ENCODE data around the gene TMEM106C.

Gene TMEM106C

GRCh38 chr12:47993491-47993890 is 30.1 kb downstream of the TMEM106C start:
- DNase-seq (ENCODE audit: low spot score) (no peak), FAIRE-seq (no peak)

GRCh38 chr12:47995981-47996401 is 32.6 kb downstream of the TMEM106C start:
- DNase-seq (ENCODE audit: low spot score) = no peak
- FAIRE-seq = no peak

- no peak for DNase-seq (ENCODE audit: low spot score)
- no peak for FAIRE-seq
These were observed 33.9 kb downstream of the TMEM106C start for GRCh38 chr12:47997321-47997720.

- no peak for DNase-seq (ENCODE audit: low spot score)
These were observed 36.4 kb downstream of the TMEM106C start for GRCh38 chr12:47999816-48000215.

GRCh38 chr12:48000878-48001504 is 37.6 kb downstream of the TMEM106C start:
- FAIRE-seq (no peak), DNase-seq (ENCODE audit: low spot score) (peak; percentile 66)

More at GRCh38 chr12:47999816-48000215, 36.4 kb downstream of the TMEM106C start:
- no peak for FAIRE-seq

GRCh38 chr12:48001505-48002413 is 38.4 kb downstream of the TMEM106C start:
- DNase-seq (ENCODE audit: low spot score) (peak; percentile 86), FAIRE-seq (no peak)

- DNase-seq (ENCODE audit: low spot score) (no peak), FAIRE-seq (no peak)
These were observed 39.0 kb downstream of the TMEM106C start for GRCh38 chr12:48002414-48002730.

- DNase-seq (ENCODE audit: low spot score) (no peak), FAIRE-seq (no peak)
These were observed 39.4 kb downstream of the TMEM106C start for GRCh38 chr12:48002773-48003218.

- DNase-seq (ENCODE audit: low spot score) (no peak), FAIRE-seq (no peak)
These were observed 40.0 kb downstream of the TMEM106C start for GRCh38 chr12:48003226-48004052.

GRCh38 chr12:48004053-48004941 is 40.9 kb downstream of the TMEM106C start, which contains the start of gene COL2A1:
Gene COL2A1 (minus strand): TSS chr12:48004476. CDS start chr12:48004321, 155 bp downstream.
- DNase-seq (ENCODE audit: low spot score) (no peak), FAIRE-seq (no peak)

- DNase-seq (ENCODE audit: low spot score) = no peak
- no peak for FAIRE-seq
These were observed 41.8 kb downstream of the TMEM106C start for GRCh38 chr12:48005001-48005749.

GRCh38 chr12:48005750-48006021 is 42.3 kb downstream of the TMEM106C start:
- no peak for DNase-seq (ENCODE audit: low spot score)
- FAIRE-seq = no peak

GRCh38 chr12:48007206-48007605 is 43.8 kb downstream of the TMEM106C start:
- DNase-seq (ENCODE audit: low spot score) = no peak
- no peak for FAIRE-seq

- FAIRE-seq (no peak), DNase-seq (ENCODE audit: low spot score) (no peak)
These were observed 45.0 kb downstream of the TMEM106C start for GRCh38 chr12:48008349-48008748.

GRCh38 chr12:48008950-48009349 is 45.6 kb downstream of the TMEM106C start:
- FAIRE-seq (no peak), DNase-seq (ENCODE audit: low spot score) (no peak)

- DNase-seq (ENCODE audit: low spot score) (no peak), FAIRE-seq (no peak)
These were observed 46.1 kb downstream of the TMEM106C start for GRCh38 chr12:48009471-48009870.

GRCh38 chr12:48010366-48010970 is 47.1 kb downstream of the TMEM106C start:
- FAIRE-seq = no peak

GRCh38 chr12:48012070-48012469 is 48.7 kb downstream of the TMEM106C start:
- FAIRE-seq (no peak), DNase-seq (ENCODE audit: low spot score) (no peak)

More at GRCh38 chr12:48010366-48010970, 47.1 kb downstream of the TMEM106C start:
- no peak for DNase-seq (ENCODE audit: low spot score)

- DNase-seq (ENCODE audit: low spot score) = no peak
- FAIRE-seq = no peak
These were observed 49.9 kb downstream of the TMEM106C start for GRCh38 chr12:48013287-48013686.

GRCh38 chr12:48015129-48015528 is 51.7 kb downstream of the TMEM106C start:
- DNase-seq (ENCODE audit: low spot score) (no peak), FAIRE-seq (no peak)
